Gastroesophageal sphincter (tissue), 3 donors: ENCODE data around the gene CYRIA.

Source experiments
- CTCF ChIP-seq, 4 experiments: fragments of 200-600 bp in 2 of 4; fragments of 450-650 bp in 2 of 4; sonication (generic) in 1 of 4; IDR thresholded peaks; one replicate each; pipeline ENCODE4 v1.5.1; 2017 to 2019; ENCODE audit warnings: antibody characterized with exemption in 4 of 4, mild to moderate bottlenecking in 2 of 4, moderate library complexity in 2 of 4
- POLR2A ChIP-seq, 2 donors: fragments of 450-650 bp; IDR thresholded peaks; one replicate each; pipeline ENCODE4 v1.6.1; 2017; ENCODE audit warnings: antibody characterized with exemption in 2 of 2, mild to moderate bottlenecking in 2 of 2, moderate library complexity in 1 of 2
- POLR2AphosphoS5 ChIP-seq: sonication (generic); formaldehyde crosslinking; IDR thresholded peaks from one replicate; pipeline ENCODE4 v1.6.1; 2017; ENCODE audit warnings: antibody characterized with exemption

DNA sequence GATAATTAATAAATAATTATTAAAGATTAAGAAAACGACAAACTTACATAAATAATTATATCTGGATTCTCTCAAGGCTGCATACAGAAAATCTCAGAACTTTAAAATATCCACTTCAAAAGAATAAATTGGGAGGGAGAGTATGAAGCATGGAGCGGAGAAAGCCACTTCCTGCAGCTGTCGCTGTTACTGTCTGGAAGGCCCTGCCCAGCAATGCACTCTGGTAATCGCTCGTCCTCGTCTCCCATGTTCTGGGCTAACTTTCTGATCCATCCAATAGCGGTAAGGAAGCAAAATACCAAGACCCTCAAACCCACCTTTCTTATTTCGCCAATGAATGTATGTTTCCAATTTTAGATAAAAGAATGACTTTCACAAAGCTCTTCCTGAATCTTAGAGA lies 26.7 kb downstream of the CYRIA start:
- no peak for TF ChIP-seq CTCF (IDR thresholded peaks at IDR 0.05)
- TF ChIP-seq POLR2A (IDR thresholded peaks at IDR 0.05): no peak
- no peak for TF ChIP-seq POLR2AphosphoS5
